Measurements from ENCODE around the gene CLCA1. TPM values are rescaled to one million over a fixed set of nuclear protein-coding genes. Genes with fewer than 3 reads are reported as not detected.

Gene CLCA1
- polyA plus RNA-seq, 1 of the 3 experiments (the other 2 are of a cell fraction): not detected

- 38% methylated on average over 3 of the region's 3 CpGs for WGBS (ENCODE audit: low lambda C conversion rate)
- Histone ChIP-seq H3K9ac (no peak overlapping the region), H4K20me1 (ENCODE audit: insufficient read depth) (no peaks in the 10 kb centered on the region), H3K36me3 (replicated peaks in 1 of 2; ENCODE audit: control insufficient read depth in 1 of 2, insufficient read depth in 2 of 2, low read length in 1 of 2) (no peaks in the 10 kb centered on the region), H3K4me3 (ENCODE audit: low read depth in 2 of 2, low read length in 1 of 2) (no peak overlapping the region), H3K4me2 (no peak overlapping the region), H3K9me3 (no peaks in the 10 kb centered on the region), H3K4me1 (ENCODE audit: control insufficient read depth in 1 of 2, insufficient read depth in 2 of 2, low read depth in 1 of 2, low read length in 1 of 2) (no peaks in the 10 kb centered on the region), H2AFZ (ENCODE audit: low read depth) (no peak overlapping the region), H3K27me3 (ENCODE audit: insufficient read depth) (no peaks in the 10 kb centered on the region), H3F3A (replicated peaks; ENCODE audit: insufficient read depth) (no peaks in the 10 kb centered on the region), H3K27ac (ENCODE audit: low read depth in 2 of 2, low read length in 1 of 2) (no peak overlapping the region), H3K9me2 (no peaks in the 10 kb centered on the region), H3K79me2 (ENCODE audit: insufficient read depth) (no peaks in the 10 kb centered on the region)
- no peak for DNase-seq
- ChIA-PET POLR2A (no interaction called here), CTCF (no interaction called here)
- TF ChIP-seq PBX3 (IDR thresholded peaks at IDR 0.05): no peak
Measured at GRCh38 chr1:86450847-86451246, 17.9 kb upstream of the CLCA1 start.

DNA sequence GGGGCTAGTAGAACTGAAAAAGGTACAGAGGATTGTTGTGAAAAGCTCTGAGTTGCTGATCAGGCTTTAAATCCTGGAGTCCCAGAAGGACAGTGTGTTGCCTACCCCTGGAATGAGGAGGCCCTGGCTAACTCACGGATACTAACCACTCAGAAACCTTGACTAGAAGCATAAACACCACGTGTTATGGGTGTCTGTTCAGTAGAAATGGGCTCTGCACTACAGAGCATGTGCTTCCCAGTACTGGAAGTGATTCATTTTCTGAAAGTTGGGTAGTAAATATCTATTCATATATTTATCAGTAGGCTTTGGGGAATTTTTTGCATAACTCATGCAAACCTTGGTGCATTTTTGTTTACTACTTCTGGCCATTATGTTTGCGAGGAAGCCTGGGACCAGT is 15.1 kb upstream of the CLCA1 start:
- 32% methylated on average over 3 of the region's 3 CpGs for WGBS (ENCODE audit: low lambda C conversion rate)
- TF ChIP-seq CTCF (IDR thresholded peaks at IDR 0.05) (no peak), RCOR1 (IDR thresholded peaks at IDR 0.05; ENCODE audit: low read length) (no peak), RAD21 (IDR thresholded peaks at IDR 0.05; ENCODE audit: low read length) (no peak), EZH2phosphoT487 (IDR thresholded peaks at IDR 0.05; ENCODE audit: borderline replicate concordance, low read depth) (no peak), FOXJ3 (CRISPR knock-in tag; IDR thresholded peaks at IDR 0.05) (no peak), ELF1 (IDR thresholded peaks at IDR 0.05) (no peak), GATA2 (CRISPR knock-in tag; IDR thresholded peaks at IDR 0.05) (no peak), TCF12 (IDR thresholded peaks at IDR 0.05) (no peak), MAX (IDR thresholded peaks at IDR 0.05; ENCODE audit: low read depth) (no peak), POLR2AphosphoS5 (IDR thresholded peaks at IDR 0.05; ENCODE audit: low read depth, low read length) (no peak), SIN3A (IDR thresholded peaks at IDR 0.05; ENCODE audit: borderline replicate concordance, low read depth, low read length) (no peak), SMC3 (IDR thresholded peaks at IDR 0.05; ENCODE audit: low read depth, low read length) (no peak), FOSL2 (IDR thresholded peaks at IDR 0.05; ENCODE audit: borderline replicate concordance, low read depth) (no peak), NRF1 (IDR thresholded peaks at IDR 0.05; ENCODE audit: low read depth, low read length) (no peak), JUND (IDR thresholded peaks at IDR 0.05) (no peak)
- Histone ChIP-seq H3K4me3 (ENCODE audit: low read depth in 2 of 2, low read length in 1 of 2) (no peak overlapping the region), H3K4me2 (no peak overlapping the region), H3K9ac (no peak overlapping the region), H4K20me1 (ENCODE audit: insufficient read depth) (no peaks in the 10 kb centered on the region), H3K27me3 (ENCODE audit: insufficient read depth) (no peaks in the 10 kb centered on the region), H3K36me3 (replicated peaks in 1 of 2; ENCODE audit: control insufficient read depth in 1 of 2, insufficient read depth in 2 of 2, low read length in 1 of 2) (no peaks in the 10 kb centered on the region), H2AFZ (ENCODE audit: low read depth) (no peak overlapping the region), H3K27ac (ENCODE audit: low read depth in 2 of 2, low read length in 1 of 2) (no peak overlapping the region), H3K79me2 (ENCODE audit: insufficient read depth) (no peaks in the 10 kb centered on the region), H3K9me3 (no peaks in the 10 kb centered on the region), H3K4me1 (ENCODE audit: control insufficient read depth in 1 of 2, insufficient read depth in 2 of 2, low read depth in 1 of 2, low read length in 1 of 2) (no peaks in the 10 kb centered on the region), H3K9me2 (no peaks in the 10 kb centered on the region), H3F3A (replicated peaks; ENCODE audit: insufficient read depth) (no peaks in the 10 kb centered on the region)
- ChIA-PET POLR2A (no interaction called here), CTCF (interaction anchor here (1.0 kb wide), 1 partner anchor 20 kb away, joined by 3 read pairs; no protein-coding TSS in a partner anchor)
- no peak for DNase-seq

All from SK-N-SH (cell line).